ENCODE results near the gene ATP1B1. TPM values are rescaled to one million over a fixed set of nuclear protein-coding genes. Genes with fewer than 3 reads are reported as not detected.

ATP1B1 gene
- total and polyA plus RNA-seq, 8 donors: 93.4 to 213 (median 166) TPM

DNA sequence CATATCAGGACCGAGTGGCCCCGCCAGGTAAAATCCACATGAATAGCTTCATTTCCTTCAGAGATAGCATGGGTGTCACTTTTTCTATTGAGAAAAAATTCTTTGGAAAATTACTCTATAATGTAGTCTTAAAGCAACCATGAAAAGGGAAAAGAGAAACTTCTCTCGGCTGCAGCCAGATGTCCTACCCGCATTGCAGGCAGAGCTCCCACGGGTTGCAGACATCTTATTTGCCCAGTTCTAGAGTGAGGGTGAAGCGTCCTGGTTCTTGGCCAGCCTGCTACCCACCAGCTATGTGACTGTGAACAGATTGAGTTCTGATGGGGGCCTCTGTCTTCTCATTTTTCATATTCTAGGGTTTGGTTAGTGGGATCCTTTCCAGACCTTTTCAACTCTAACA, 5.0 kb downstream of the ATP1B1 start:
- Histone ChIP-seq H3K9me3 (no peaks in the 10 kb centered on the region), H3K27me3 (no peaks in the 10 kb centered on the region), H3K36me3 (peaks cover 0 to 25% (median 12%) of the 10 kb centered on the region in 3 donors), H3K4me3 (peak overlapping the region in 2 of 4 donors; percentile 18 to 96), H3K4me1 (peaks cover 21 to 51% (median 24%) of the 10 kb centered on the region in 3 donors), H3K27ac (peak overlapping the region in 2 of 4 donors; percentile 97 to 98)
- 64 to 69% methylated on average over 6 of the region's 6 CpGs for WGBS, 2 donors
- TF ChIP-seq, protein P1, sequence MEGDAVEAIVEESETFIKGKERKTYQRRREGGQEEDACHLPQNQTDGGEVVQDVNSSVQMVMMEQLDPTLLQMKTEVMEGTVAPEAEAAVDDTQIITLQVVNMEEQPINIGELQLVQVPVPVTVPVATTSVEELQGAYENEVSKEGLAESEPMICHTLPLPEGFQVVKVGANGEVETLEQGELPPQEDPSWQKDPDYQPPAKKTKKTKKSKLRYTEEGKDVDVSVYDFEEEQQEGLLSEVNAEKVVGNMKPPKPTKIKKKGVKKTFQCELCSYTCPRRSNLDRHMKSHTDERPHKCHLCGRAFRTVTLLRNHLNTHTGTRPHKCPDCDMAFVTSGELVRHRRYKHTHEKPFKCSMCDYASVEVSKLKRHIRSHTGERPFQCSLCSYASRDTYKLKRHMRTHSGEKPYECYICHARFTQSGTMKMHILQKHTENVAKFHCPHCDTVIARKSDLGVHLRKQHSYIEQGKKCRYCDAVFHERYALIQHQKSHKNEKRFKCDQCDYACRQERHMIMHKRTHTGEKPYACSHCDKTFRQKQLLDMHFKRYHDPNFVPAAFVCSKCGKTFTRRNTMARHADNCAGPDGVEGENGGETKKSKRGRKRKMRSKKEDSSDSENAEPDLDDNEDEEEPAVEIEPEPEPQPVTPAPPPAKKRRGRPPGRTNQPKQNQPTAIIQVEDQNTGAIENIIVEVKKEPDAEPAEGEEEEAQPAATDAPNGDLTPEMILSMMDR (IDR thresholded peaks at IDR 0.05): no peak
- DNase-seq (no peak), ATAC-seq (no peak), FAIRE-seq (no peak)
- intact Hi-C loops (cut with DNase I): no loop called here

DNA sequence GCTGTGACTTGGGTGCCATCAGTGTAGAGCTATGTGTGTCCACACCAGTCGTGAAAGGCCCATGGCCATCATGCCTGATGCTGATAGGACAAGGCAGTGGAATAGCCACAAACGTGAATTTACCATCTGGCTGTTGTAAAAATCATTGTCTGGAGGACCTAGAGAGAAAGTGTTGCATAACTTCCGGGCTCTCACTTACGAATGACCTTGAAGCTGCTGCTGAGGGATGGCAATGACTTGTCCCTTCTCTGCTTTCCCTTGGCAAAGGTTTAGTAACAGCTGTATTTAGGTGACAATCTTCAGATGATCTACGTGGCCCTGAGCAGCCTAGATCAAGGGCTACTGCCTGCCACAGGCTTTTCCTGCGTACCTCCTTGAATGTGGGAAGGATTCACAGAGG, 5.8 kb downstream of the ATP1B1 start:
- peaks cover 21 to 55% (median 25%) of the 10 kb centered on the region in 3 donors for H3K4me1 ChIP-seq

DNA sequence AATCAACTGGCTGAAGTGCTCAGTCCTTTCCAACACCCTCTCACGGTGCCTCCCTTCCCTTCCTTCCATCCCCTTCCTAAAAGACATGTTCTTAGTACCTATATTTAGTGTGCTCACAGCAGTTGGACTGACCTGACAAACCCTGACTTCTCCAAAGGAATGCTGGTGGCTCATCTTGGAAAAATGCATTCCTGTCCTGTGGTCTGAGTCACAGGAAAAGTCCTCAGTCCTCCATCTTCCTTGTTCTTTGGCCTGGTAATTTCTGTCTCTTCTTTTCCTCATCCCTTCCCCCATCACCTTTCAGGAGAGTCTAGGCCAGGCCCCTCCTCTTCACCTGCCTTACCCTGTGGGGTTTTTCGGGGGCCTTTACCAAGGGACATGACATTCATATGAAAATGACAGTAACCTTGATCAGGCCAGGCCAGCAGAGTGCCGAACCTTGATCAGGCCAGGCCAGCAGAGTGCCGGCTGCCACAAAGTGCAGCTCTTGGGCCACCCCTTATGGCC, 7.2 kb downstream of the ATP1B1 start:
- H3K9me3 ChIP-seq: no peaks in the 10 kb centered on the region
- FAIRE-seq: no peak
- intact Hi-C loops (cut with DNase I): no loop called here
- peak in 1 of 6 donors; percentile 24 for DNase-seq
- peaks cover 0 to 29% (median 12%) of the 10 kb centered on the region in 3 donors for H3K36me3 ChIP-seq
- no peak overlapping the region for H3K4me3 ChIP-seq
- 46 to 56% methylated on average over 4 of the region's 4 CpGs for WGBS, 2 donors
- no peaks in the 10 kb centered on the region for H3K27me3 ChIP-seq
- H3K4me1 ChIP-seq: peaks cover 21 to 62% (median 29%) of the 10 kb centered on the region in 3 donors
- TF ChIP-seq, protein P1 (IDR thresholded peaks at IDR 0.05): no peak
- no peak for ATAC-seq
- H3K27ac ChIP-seq: peak overlapping the region; percentile 1 to 98 (median 50)

More for the DNA sequence above, 5.8 kb downstream of the ATP1B1 start:
- Histone ChIP-seq H3K9me3 (no peaks in the 10 kb centered on the region), H3K27me3 (no peaks in the 10 kb centered on the region), H3K27ac (peak overlapping the region in 2 of 4 donors; percentile 97 to 98), H3K4me3 (peak overlapping the region in 2 of 4 donors; percentile 18 to 96), H3K36me3 (peaks cover 0 to 25% (median 12%) of the 10 kb centered on the region in 3 donors)
- ATAC-seq (peak in 1 of 4 donors; percentile 2), FAIRE-seq (no peak), DNase-seq (peak in 3 of 6 donors; percentile 21 to 40 (median 29))
- 13 to 15% methylated on average over 6 of the region's 6 CpGs for WGBS, 2 donors
- TF ChIP-seq, protein P1 (IDR thresholded peaks at IDR 0.05): no peak
- intact Hi-C loops (cut with DNase I): no loop called here

DNA sequence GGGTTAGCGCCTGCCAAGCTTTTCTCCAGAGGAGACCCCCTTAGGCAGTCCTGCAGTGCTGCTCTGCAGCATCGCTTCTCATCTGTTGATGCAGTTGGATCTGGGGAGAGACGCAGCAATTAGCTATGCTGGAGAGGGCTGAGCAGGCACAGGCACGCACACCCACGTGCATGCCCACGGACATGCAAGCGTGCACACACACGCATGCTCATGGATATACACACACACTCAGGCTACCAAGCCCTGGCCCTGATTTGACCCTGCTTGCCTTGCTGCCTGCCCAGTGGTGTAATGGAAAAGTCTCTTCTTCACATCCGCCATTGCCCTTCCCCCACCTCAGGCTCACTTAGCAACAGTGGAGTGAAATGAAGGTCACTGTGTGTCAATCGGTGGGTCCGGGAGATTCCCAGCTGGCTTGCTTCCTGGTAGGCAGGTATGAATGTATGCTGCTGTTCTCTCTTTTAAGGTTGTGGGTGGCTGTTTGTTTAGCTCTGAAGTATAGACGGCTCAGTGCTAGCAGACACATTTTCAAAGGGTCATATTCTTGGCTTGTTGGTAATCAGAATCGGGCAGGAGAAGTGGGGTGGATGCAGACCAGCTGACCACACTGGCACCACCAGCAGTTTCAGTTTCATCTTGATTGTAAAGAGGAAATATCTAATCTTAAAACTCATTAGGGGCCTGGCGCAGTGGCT, 9.5 kb downstream of the ATP1B1 start:
- H3K36me3 ChIP-seq: peaks cover 0 to 35% (median 12%) of the 10 kb centered on the region in 3 donors
- peak; percentile 58 to 86 (median 71) for DNase-seq
- 45 to 50% methylated on average over 14 of the region's 14 CpGs for WGBS, 2 donors
- TF ChIP-seq, protein P1 (IDR thresholded peaks at IDR 0.05): no peak
- peak overlapping the region in 2 of 4 donors; percentile 6 to 14 for H3K4me3 ChIP-seq
- peaks cover 13 to 60% (median 22%) of the 10 kb centered on the region in 3 donors for H3K4me1 ChIP-seq
- intact Hi-C loops (cut with DNase I): no loop called here
- no peaks in the 10 kb centered on the region for H3K27me3 ChIP-seq
- peak overlapping the region; percentile 36 to 98 (median 76) for H3K27ac ChIP-seq
- H3K9me3 ChIP-seq: no peaks in the 10 kb centered on the region
- peak; percentile 46 to 85 (median 80) for ATAC-seq
- FAIRE-seq: no peak

All from pancreas (tissue), 10 donors.